Measurements from ENCODE around the gene KIF1B. TPM values are rescaled to one million over a fixed set of nuclear protein-coding genes. Genes with fewer than 3 reads are reported as not detected.

KIF1B gene
- total and polyA plus RNA-seq, 9 of the 15 experiments (the other 6 are each of a cell fraction or from before 2014, with no cell fraction given), result 2.8 to 19.8 (median 11.9) TPM

GRCh38 chr1:10398734-10399443 is 188.5 kb downstream of the KIF1B start, which contains the start of gene PGD (continued):
- TF ChIP-seq ZBED1 (IDR thresholded peaks at IDR 0.05) (peak; percentile 78; the same call in 1 of the 2 replicates), NFIC (IDR thresholded peaks at IDR 0.05) (peak; percentile 77), ZNF175 (CRISPR knock-in tag; IDR thresholded peaks at IDR 0.05; ENCODE audit: low read depth) (0 out of 2 replicates have a peak, but pooled peaks have one; percentile 20), PHF20 (IDR thresholded peaks at IDR 0.05; ENCODE audit: partially characterized antibody) (peak; percentile 25), RAD21 (CRISPR knock-in tag; conservative IDR thresholded peaks at IDR 0.05 in 1 of 2, IDR thresholded peaks at IDR 0.05 in 1 of 2) (0 out of 4 replicates have a peak, but pooled peaks of 1 of the 2 experiments have one; percentile 6), JUN (IDR thresholded peaks at IDR 0.05; ENCODE audit: borderline replicate concordance, low read depth, low read length) (peak; percentile 74; the same call in 1 of the 2 replicates), JUN (CRISPR knock-in tag; IDR thresholded peaks at IDR 0.05; ENCODE audit: borderline replicate concordance) (peak; percentile 86; the same call in 1 of the 2 replicates), POLR2AphosphoS5 (IDR thresholded peaks at IDR 0.05; ENCODE audit: control insufficient read depth, insufficient read depth, low read depth, low read length) (peak; percentile 89), ZNF280A (IDR thresholded peaks at IDR 0.05; ENCODE audit: low read depth, partially characterized antibody) (no peak), NR1H2 (CRISPR knock-in tag; IDR thresholded peaks at IDR 0.05) (peak; percentile 59; the same call in 1 of the 2 replicates), MEIS2 (IDR thresholded peaks at IDR 0.05; ENCODE audit: partially characterized antibody) (peak; percentile 59), TEAD1 (CRISPR knock-in tag; IDR thresholded peaks at IDR 0.05) (peak in 1 of 2 experiments; percentile 73; a peak in 1 of 4 replicates), TBP (optimal IDR thresholded peaks at IDR 0.05; ENCODE audit: low read depth, low read length) (peak; percentile 93), ETV1 (tag; conservative IDR thresholded peaks at IDR 0.05; ENCODE audit: low read depth) (peak; percentile 74), ZNF609 (CRISPR knock-in tag; IDR thresholded peaks at IDR 0.05; ENCODE audit: borderline replicate concordance) (peak; percentile 40; the same call in 1 of the 2 replicates), FIP1L1 (IDR thresholded peaks at IDR 0.05; ENCODE audit: low read depth, low read length, poor library complexity, severe bottlenecking) (peak; percentile 91), THRB (CRISPR knock-in tag; conservative IDR thresholded peaks at IDR 0.05) (0 out of 2 replicates have a peak, but pooled peaks have one; percentile 49), CCNT2 (IDR thresholded peaks at IDR 0.05; ENCODE audit: borderline replicate concordance, extremely low read depth, insufficient read length, low read depth, low read length) (peak; percentile 81)
